Right ventricle myocardium superior (tissue), 1 donor: ENCODE data around the gene SLC34A3. TPM values are rescaled to one million over a fixed set of nuclear protein-coding genes. Genes with fewer than 3 reads are reported as not detected.

ENCODE experiments used
- ATAC-seq: fragments of 200-7000 bp; cut with Tn5 transposase; one replicate; pipeline ENCODE4 v1.9.1; 2020; ENCODE audit warnings: mild to moderate bottlenecking; ENCODE audit not compliant: poor library complexity
- DNase-seq: peaks from one replicate; pipeline ENCODE4 v3.0.0-alpha.2; 2020
- intact Hi-C: fragments of 100-400 bp; cut with DNase I; formaldehyde crosslinking; loops from one replicate; pipeline ENCODE4 v1.11.2; 2022
- total RNA-seq: library from RNA; stranded (reverse); fragmentation: NEBNext Ultra II Directional; extraction: Animal tissue kit (Norgen Biotek cat#: 25700); gene quantifications from one replicate; pipeline ENCODE4 v1.2.1, GENCODE V29; 2021
- donor health status: DM: no; HTN: yes; CAD: no; lungs with severe emphysema.

The SLC34A3 gene
- total RNA-seq, 1 donor from 2014 or later, result not detected

DNA sequence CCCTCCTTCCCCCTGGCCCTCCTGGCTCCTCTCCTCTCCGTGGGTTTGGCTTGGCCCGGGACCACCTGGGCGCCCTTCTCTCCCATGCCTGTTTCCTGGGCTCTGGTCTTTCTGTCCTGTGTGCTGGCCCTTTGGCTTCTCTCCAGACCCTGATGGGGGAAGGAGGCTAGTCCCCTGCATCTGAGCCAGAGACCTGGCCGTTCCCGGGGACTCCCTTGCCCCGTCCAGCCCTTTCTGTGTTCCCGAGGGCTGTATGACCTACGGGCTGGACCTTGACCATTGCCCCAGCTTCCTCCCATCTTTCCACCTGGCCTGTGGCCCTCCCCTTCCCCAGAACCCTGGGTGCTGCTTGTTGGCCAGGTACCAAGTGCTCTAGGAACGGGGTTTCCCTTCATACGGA, 32.8 kb downstream of the SLC34A3 start:
- no peak for ATAC-seq
- intact Hi-C loops, result no loop called here
- DNase-seq, result no peak

DNA sequence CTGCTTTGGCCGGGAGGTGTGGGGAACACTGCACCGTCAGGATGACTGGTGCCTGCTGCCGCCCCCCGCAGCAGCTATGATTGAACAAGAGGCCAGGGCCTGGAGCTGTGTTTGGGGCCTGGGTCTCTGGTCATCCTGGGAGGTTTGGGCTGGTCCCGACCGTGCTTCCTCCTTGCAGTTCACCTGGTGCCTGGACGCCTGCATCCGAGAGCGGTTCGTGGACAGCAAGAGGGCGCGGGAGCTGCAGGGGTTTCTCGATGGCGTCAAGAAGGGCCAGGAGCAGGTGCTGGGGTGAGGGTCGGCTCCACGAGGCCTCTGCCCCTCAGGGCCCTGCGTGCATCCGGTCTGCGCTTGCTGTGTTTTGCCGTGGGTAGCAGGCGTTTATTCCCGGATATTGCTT, 33.4 kb downstream of the SLC34A3 start:
- no peak for DNase-seq
- intact Hi-C loops, result no loop called here
- no peak for ATAC-seq

DNA sequence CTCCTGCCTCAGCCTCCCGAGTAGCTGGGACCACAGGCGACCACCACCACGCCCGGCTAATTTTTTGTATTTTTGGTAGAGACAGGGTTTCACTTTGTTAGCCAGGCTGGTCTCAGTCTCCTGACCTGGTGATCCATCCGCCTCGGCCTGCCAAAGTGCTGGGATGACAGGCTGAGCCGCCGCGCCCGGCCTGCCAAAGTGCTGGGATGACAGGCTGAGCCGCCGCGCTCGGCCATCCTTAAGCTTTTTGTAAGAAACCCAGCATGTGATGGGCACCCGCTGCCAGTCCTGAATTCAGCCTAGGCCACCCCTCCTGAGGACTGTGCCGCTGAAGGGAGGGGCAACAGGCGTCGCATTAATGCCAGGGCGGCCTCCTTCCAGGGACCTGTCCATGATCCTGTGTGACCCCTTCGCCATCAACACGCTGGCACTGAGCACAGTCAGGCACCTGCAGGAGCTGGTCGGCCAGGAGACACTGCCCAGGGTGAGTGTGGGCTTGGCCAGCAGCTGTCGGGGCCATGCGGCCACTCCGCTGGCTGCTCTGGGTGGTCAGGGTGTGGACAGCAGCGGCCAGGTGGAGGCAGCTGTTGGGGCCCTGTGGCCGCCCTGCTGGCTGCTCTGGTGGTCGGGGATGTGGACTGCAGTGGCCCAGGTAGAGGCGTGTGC, 34.9 kb downstream of the SLC34A3 start:
- ATAC-seq, result no peak
- no peak for DNase-seq
- intact Hi-C loops, result no loop called here

DNA sequence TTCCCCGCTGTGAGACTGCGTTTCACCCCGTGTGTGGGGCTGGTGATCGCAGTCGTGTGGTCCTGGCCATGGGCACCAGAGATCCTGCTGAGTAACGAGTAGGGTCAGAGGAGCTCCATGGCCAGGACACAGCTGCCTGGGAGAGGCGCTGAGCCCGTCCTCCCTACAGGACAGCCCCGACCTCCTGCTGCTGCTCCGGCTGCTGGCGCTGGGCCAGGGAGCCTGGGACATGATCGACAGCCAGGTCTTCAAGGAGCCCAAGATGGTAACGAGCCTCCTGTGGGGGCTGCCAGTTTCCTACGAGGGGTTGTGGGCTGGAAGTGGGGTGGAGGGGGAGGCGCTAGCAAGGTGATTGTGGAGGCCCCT, 35.4 kb downstream of the SLC34A3 start:
- DNase-seq (no peak), ATAC-seq (no peak)
- intact Hi-C loops, result no loop called here

DNA sequence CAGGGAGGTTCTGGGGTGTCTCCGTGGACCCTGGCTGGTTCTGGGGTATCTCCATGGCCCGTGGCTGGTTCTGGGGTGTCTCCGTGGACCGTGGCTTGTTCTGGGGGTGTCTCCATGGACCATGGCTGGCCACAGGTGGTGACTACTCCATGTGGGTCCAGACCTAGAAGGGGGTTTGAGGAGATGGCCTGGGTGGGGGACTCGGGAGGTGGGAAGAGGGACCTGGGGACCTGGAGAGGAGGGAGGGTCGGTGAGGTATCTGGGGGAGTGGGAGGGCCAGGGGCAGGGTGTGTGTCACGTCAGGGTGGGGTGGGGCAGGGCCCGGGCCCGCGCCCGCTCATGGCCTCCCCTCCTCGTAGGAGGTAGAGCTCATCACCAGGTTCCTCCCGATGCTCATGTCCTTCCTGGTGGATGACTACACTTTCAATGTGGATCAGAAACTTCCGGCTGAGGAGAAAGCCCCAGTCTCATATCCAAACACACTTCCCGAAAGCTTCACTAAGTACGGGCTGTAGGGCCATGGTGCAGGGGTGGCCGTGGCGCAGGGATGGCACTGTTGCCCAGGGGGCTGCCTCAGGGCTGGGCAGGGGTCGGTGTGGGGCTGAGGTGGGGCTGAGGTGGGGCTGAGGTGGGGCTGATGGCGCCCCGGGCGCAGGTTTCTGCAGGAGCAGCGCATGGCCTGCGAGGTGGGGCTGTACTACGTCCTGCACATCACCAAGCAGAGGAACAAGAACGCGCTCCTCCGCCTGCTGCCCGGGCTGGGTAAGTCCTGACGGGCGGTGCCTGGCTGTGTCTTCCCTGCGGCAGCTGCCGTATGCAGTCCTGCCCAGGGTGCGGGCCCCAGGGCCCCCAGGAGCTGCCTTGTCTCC, 36.1 kb downstream of the SLC34A3 start:
- intact Hi-C loops, result no loop called here
- ATAC-seq, result no peak
- no peak for DNase-seq

DNA sequence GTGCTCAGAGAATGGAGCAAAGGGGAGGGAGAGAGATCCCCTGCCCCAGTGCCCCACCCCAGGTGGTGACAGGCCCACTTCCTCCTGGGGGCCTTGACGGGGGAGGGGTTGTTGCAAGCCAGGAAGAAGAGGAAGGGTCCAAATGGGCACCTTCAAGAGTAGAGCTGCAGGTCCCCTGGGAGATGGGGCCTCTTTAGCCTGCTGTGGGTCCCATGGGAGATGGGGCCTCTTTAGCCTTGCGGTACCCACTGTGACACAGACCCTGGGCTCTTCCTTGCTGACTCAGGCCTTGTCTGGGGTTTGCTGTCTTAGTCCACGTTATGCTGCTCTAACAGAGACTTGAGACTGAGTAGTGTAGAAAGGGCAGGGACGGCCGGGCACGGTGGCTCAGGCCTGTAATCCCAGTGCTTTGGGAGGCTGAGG, 37.2 kb downstream of the SLC34A3 start:
- DNase-seq (no peak), ATAC-seq (no peak)
- intact Hi-C loops, result no loop called here

DNA sequence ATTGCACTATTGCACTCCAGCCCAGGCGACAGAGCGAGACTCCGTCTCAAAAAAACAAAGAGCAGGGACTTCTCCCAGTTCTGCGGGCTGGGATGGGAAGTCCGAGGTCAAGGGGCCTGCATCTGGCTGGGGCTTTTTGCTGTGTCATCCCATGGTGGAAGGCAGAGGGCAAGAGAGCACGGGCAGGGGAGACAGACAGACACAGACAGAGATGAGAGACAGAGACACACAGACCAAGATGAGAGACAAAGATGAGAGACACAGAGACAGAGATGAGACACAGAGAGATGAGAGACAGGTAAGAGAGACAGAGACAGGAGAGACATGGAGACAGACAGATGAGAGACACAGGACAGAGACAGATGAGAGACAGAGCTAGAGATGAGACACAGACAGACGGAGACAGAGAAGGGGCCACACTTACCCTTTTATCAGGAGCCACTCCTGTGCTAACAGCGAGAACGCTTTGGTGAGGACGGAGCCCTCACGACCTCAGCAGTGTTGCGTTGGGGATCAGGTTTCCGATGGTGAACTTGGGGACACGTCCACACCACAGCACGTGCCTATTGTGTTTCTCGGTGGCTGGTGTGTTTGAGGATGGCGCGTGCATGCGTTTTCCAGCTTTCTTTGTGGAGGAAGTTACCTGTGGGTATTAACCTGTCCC, 38.0 kb downstream of the SLC34A3 start:
- no peak for DNase-seq
- ATAC-seq, result peak; percentile 8
- intact Hi-C loops, result no loop called here

DNA sequence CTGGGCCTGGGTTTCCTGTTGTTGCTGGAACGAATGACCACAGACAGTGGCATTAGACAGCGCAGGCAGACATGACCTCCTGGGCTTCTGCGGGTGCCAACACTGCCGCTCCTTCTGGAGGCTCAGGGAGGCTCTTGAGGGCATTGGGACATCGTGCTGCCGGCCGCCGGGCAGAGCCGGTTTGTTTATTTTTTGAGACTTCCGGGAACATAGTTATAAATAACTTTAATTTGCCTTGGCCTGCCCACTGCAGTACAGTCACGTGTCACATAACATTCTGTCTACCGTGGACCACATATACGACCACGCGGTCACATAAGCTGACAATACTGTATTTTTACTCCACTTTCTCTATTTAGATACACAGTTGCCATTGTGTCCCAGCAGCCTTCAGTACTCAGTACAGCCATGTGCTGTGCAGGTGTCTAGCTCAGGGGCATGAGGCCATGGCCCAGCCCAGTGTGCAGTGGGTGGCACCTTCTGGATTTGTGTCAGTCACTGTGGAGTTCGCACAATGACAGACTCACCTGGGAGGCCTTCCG, 38.6 kb downstream of the SLC34A3 start:
- no peak for DNase-seq

DNA sequence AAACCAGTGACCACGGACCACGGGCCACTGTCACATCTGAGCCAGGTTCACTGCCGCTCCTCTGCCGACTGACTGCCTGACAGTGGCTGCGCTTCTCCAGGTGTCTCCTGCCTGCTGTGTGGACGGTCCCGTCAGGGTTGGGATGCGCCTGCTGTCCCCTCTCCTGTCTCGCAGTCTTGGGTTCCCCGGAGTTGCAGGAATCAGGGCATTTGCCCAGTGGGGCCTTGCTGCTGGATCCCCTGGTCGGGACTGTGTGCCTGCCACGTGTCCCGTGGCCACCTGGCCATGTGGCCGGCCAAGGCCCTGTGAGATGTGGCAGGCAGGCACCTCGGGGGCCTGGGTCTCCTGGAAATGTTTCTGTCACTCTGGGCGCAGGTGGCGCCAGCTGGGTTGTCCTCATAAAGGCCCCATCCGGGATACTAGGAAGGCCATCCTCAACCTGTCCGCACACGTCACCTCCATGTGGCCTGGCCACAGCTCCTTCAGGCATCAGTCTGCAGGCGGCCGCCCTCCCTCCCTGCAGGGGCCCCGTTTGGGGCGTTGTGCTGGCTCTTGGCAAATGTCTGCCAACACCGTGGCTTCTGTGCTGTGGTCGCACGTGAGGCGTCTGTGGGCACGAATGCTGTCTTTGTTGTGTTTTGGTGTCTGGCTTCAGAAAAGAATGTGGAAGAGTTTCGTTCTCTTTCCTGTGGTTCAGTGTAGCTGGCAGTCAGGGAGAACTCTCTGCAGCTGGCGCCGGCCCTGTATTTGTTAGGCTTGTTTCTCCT, 40.4 kb downstream of the SLC34A3 start:
- intact Hi-C loops, result no loop called here
- ATAC-seq (peak; percentile 8), DNase-seq (no peak)

More for the DNA sequence above, 38.6 kb downstream of the SLC34A3 start:
- intact Hi-C loops, result no loop called here
- ATAC-seq, result peak; percentile 75

DNA sequence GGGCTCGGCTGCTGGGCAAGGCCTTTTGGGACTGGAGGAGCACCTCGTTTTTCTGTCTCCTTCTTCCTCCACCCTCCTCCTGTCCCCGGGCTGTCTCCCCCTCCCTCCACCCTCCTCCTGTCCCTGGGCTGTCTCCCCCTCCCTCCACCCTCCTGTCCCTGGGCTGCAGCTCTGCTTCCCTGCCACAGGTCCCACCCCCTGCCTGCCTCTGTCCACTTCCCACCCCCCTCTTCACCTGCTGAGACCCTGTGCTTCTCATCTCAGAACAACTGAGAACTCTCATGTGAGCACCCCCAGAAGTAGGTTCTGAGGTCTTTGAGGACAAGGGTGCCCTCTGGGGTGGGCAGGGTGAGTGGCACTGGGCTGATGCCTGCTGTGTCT, 41.0 kb downstream of the SLC34A3 start:
- DNase-seq (no peak), ATAC-seq (no peak)
- intact Hi-C loops, result no loop called here

DNA sequence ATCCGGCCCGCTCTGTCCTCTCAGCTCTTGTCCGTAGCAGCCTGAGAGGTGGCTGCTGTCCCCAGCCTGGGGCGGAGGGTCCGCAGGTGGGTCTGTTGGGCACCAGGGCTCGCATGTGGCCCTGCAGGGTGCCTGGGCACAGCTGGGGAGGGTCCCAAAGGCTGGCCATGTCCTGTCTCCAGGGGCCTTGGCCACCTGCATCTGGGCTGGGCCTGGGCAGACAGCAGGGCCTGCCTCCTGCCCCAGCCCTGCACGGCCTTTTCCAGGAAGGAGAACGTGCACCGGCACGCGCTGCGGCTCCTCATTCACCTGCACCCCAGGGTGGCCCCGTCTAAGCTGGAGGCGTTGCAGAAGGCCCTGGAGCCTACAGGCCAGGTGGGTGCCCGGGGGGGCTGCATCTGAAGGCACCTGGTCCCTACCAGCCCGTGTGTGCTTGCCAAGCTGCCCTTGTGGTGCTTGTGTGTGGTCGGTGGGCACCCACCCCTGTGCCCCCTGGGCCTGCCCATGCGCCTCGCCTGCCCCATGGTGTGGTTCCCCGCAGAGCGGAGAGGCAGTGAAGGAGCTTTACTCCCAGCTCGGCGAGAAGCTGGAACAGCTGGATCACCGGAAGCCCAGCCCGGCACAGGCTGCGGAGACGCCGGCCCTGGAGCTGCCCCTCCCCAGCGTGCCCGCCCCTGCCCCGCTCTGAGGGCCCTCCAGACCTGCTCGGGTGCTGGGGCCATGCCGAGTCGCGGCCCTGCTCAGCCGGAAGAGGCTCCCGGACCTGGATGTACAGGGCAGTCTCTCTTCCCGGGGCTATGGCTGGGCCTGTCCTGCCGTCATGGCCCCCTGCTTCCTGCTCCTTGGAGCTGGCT, 41.8 kb downstream of the SLC34A3 start:
- DNase-seq (no peak), ATAC-seq (no peak)

DNA sequence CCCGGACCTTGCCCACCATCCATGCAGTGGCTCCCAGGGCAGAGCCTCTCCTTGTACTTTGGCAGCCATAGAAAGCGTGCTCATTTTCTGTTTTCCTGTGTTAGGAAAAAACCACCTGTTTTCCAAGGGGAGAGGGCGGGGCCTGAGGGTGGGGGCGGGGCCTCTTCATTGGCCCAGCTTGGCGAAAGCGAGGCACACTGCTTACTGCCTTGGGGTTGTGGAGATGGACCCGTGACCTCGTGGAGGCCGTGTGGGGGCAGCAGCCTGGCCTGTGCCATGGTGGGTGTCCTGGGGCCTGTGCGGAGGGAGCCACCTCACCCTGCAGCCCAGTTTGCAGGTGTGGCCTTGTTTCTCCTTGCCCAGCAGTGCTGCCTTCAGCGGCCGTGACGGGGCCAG, 42.4 kb downstream of the SLC34A3 start:
- DNase-seq (no peak), ATAC-seq (no peak)
- intact Hi-C loops, result no loop called here

More for the DNA sequence above, 41.8 kb downstream of the SLC34A3 start:
- intact Hi-C loops, result no loop called here

DNA sequence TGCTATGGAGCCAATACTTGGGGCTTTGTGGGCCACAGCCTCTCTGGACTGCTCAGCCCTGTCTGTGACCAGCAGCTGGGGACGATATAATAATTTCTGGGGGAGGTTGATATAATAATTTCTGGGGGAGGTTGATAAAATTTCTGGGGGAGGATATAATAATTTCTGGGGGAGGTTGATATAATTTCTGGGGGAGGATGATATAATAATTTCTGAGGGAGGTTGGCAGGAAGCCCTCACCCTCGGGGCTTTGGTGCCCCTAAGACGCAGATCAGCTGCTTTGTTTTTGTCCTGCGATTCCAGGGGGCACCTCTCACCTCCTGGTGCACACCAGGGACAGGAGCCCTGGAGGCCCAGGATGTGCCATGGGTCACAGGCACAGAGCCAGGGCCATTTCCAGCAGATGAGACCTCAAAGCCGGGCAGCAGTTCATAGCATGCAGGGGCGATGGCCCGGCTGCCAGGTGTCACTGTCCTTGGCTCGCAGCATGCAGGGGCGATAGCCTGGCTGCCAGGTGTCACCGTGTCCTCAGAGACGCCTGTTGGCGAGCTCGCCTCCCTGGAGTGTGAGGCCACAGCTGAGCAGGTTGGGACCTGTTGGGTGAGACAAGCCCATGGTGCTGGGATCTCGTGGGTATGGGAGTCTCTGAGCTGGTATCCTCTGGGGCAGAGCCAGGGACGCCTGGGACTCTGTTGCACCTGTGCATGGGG, 43.1 kb downstream of the SLC34A3 start:
- intact Hi-C loops, result no loop called here
- DNase-seq, result no peak
- ATAC-seq, result no peak

DNA sequence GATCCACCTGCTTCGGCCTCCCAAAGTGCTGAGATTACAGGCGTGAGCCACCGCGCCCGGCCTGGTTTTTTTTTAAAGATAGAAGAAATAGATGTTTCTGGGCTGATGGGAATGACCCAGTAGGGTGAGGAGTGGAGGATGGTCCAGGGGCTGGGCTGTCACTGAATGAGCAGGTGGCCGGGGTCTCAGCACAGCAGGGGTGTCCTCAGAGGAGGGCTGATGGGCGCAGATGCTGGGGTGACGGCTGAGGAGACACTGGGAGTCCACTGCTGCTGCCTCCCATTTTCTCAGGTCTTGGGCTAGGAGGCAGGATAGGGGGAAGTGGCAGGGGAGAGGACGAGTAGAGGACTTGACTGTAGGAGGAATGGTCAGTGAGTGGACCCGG, 44.5 kb downstream of the SLC34A3 start:
- DNase-seq (no peak), ATAC-seq (no peak)
- intact Hi-C loops, result no loop called here

DNA sequence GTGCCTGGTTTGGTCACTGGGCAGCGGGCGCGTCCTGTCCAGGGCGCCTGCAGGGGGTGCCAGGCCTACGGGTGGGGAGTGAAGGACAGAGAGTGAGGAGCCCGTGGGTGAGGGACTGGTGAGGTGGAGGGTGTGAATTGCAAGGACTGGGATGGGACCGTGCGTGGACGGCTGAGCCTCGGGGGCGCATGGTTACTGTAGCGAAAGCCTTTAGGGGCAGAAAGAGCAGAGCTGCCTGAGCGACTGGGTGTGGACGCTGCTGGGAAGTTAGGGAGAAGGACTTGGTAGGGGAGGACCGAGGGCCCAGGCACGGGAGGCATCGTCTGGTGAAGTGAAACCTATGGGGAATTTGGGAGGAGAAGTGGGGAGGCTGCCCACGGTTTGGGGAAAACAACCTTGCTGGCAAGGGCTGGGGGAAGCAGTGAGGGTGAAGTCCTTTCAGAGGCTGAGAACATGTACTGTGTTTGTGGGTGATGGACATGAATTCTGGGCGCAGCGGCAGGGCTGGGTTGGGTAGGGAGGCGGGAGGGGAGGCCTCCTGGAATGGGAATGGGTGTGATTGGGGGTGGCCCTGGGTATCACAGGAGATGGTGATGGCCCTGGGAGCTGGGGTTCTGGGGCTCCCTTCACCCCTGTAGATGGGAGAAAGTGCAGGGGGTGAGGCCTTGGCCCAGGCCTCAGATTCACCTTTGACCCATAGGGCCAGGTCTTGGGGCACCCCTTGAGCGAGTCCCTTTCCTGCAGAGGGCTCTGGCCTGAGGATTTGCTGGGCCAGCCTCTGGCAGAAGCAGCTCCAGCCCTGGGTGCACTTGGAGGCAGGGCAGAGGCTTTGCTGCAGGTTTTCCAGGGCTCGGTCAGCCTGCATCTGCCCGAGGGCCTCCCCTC, 45.1 kb downstream of the SLC34A3 start:
- ATAC-seq (no peak), DNase-seq (no peak)
- intact Hi-C loops, result no loop called here

DNA sequence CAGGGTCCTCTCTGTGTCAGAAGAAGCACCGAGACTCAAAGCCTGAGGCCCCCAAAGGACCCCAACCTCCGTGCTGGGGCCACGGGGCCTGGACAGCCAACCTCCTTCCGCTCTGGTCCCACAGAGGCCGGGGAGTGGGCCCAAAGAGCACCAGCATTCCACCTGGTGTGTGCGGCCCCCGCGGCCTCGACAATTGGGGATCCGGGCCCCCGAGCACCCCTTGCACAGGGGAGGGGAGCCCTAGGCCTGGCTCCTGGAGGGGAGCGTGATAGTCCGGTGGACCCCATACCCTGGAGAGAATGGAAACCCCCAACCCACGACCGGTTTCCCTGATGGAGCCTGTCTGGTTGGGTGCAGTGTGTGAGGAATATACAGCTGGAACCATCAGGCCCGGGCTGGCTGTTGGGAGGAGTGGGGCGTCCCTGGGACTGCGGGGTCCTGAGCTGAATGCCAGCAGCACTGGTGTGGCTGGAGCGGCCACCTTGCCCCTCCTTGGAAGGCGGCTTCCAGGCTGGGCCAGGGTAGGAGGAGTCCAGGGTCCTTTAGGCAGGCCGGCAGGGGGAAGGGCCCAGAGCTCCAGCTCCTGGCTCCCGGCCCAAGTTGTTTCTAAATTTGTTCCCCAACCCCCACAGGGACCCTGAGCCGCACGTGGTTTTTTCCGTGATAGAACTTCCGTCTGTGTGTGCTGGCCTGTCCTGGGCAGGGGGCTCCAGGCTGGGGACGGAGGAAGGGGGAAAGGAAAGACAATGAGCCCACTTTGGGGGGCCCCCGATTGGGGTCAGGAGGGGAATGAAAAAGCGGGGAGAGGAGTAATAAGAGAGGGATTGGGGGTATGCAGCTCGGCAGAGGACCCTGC, 46.0 kb downstream of the SLC34A3 start:
- ATAC-seq, result peak; percentile 84
- intact Hi-C loops, result no loop called here
- peak; percentile 91 for DNase-seq
